Epidermal melanocyte (primary cell): ENCODE data around the gene TSGA10.

Experiments used
- DNase-seq: peaks from one replicate; pipeline ENCODE4 v3.0.0; 2011; ENCODE audit warnings: low spot score; ENCODE audit not compliant: insufficient read length

The TSGA10 gene

GRCh38 chr2:98947554-98947953, 207.2 kb downstream of the TSGA10 start:
- DNase-seq = no peak
